ENCODE results near the gene CEACAM7.

- TF ChIP-seq CTCF (IDR thresholded peaks at IDR 0.05) = no peak
- TF ChIP-seq POLR2A (IDR thresholded peaks at IDR 0.05) = no peak
Observed at GRCh38 chr19:41637484-41637883, 50.6 kb downstream of the CEACAM7 start.
